HepG2 (cell line): ENCODE results near the gene PARP15. TPM values are rescaled to one million over a fixed set of nuclear protein-coding genes. Genes with fewer than 3 reads are reported as not detected.

ENCODE experiments used
- ATAC-seq: fragments of 200-7000 bp; cut with Tn5 transposase; 3 replicates; pipeline ENCODE4 v1.9.1; 2020; ENCODE audit warnings: mild to moderate bottlenecking, moderate library complexity
- BruUV-seq: library from RNA; stranded (reverse); fragments of 400-500 nt; replicated peaks from 2 replicates; lab custom pipeline; 2021; lab: Mats Ljungman, UMichigan
- CTCF ChIA-PET: fragments of 300-600 bp; formaldehyde crosslinking; extraction: SDS; loops from one replicate; lab custom pipeline; 2021; ENCODE audit warnings: low total read pairs, inconsistent platforms, low intra/inter-chr PET ratio; lab: Yijun Ruan, JAX
- POLR2A ChIA-PET: fragments of 350-600 bp; sonication (Branson Sonifier 250); formaldehyde crosslinking; loops from one replicate; lab custom pipeline; 2020; ENCODE audit warnings: antibody characterized with exemption, inconsistent platforms; lab: Yijun Ruan, JAX
- DNase-seq: peaks from one replicate; pipeline ENCODE4 v3.0.0-alpha.2; 2015; ENCODE audit warnings: low spot score
- FAIRE-seq: peaks from 3 replicates; lab custom pipeline; 2011; peaks lifted over from hg19 to GRCh38; lab: Jason Lieb, UNC
- H2AFZ ChIP-seq: one replicate; pipeline ENCODE4 v1.6.1; 2011; ENCODE audit warnings: low read length, inconsistent platforms
- H3K27ac ChIP-seq: fragments of 300-600 bp; 3 replicates; pipeline ENCODE4 v1.8.0; 2011; ENCODE audit warnings: mixed run types, mild to moderate bottlenecking, mixed read lengths, low read length, inconsistent platforms; ENCODE audit not compliant: insufficient read depth; ENCODE audit errors: extremely low read length
- H3K27me3 ChIP-seq, 2 experiments: fragments of 200-600 bp in 1 of 2; 2 replicates in 1 of 2; 3 replicates in 1 of 2; pipeline versions ENCODE4 v1.6.0 to v1.8.0; 2011; ENCODE audit warnings: low read length in 2 of 2, mild to moderate bottlenecking in 2 of 2, moderate library complexity in 2 of 2, inconsistent platforms in 1 of 2; ENCODE audit not compliant: insufficient read depth in 2 of 2, control insufficient read depth in 1 of 2
- H3K36me3 ChIP-seq, 2 experiments: fragments of 200-600 bp in 1 of 2; replicated peaks in 1 of 2; 2 replicates in 1 of 2; 3 replicates in 1 of 2; pipeline versions ENCODE4 v1.5.1 to v1.8.0; 2011; ENCODE audit warnings: low read length in 2 of 2, inconsistent platforms in 1 of 2; ENCODE audit not compliant: insufficient read depth in 2 of 2, control insufficient read depth in 1 of 2
- H3K4me1 ChIP-seq: 2 replicates; pipeline ENCODE4 v1.5.1; 2012; ENCODE audit warnings: low read length, inconsistent platforms; ENCODE audit not compliant: insufficient read depth
- H3K4me2 ChIP-seq: 2 replicates; pipeline ENCODE4 v1.6.0; 2011; ENCODE audit warnings: low read depth, low read length, inconsistent platforms
- H3K4me3 ChIP-seq, 3 experiments: fragments of 200-600 bp in 1 of 3; sonication (generic), shearing (Covaris generic) in 1 of 3; replicated peaks in 1 of 3; 2 replicates each; pipeline ENCODE4 v1.5.1; 2011 to 2016; ENCODE audit warnings: low read length in 3 of 3, inconsistent platforms in 2 of 3, low read depth in 2 of 3, mild to moderate bottlenecking in 2 of 3, control low read depth in 1 of 3, mixed read lengths in 1 of 3; ENCODE audit not compliant: insufficient read depth in 1 of 3
- H3K79me2 ChIP-seq: one replicate; pipeline ENCODE4 v1.6.1; 2011; ENCODE audit warnings: low read length, inconsistent platforms; ENCODE audit not compliant: insufficient read depth
- H3K9ac ChIP-seq: 2 replicates; pipeline ENCODE4 v1.6.0; 2011; ENCODE audit warnings: mild to moderate bottlenecking, low read depth, low read length, inconsistent platforms; ENCODE audit not compliant: insufficient read depth
- H3K9me3 ChIP-seq: 2 replicates; pipeline ENCODE4 v1.5.1; 2012; ENCODE audit warnings: mild to moderate bottlenecking, low read length
- H4K20me1 ChIP-seq: 2 replicates; pipeline ENCODE4 v1.6.0; 2011; ENCODE audit warnings: inconsistent platforms, mild to moderate bottlenecking, low read length, moderate library complexity; ENCODE audit not compliant: insufficient read depth
- THAP11 ChIP-seq: IDR thresholded peaks from 2 replicates; pipeline ENCODE4 v1.6.1; 2016; ENCODE audit warnings: missing biosample characterization, missing genetic modification reagents
- ZSCAN20 ChIP-seq: sonication (generic); formaldehyde crosslinking; IDR thresholded peaks from 2 replicates; pipeline ENCODE4 v1.4.0; 2020; ENCODE audit warnings: missing genetic modification reagents, mild to moderate bottlenecking, borderline replicate concordance
- WGBS: methylation state at CpG from one replicate; pipeline ENCODE4 v1.1.6; 2017; ENCODE audit warnings: low lambda C conversion rate; 5-methylcytosine and 5-hydroxymethylcytosine counted together
- in situ Hi-C: cut with HindIII; loops from 2 replicates; pipeline ENCODE4 v1.10.0; 2017; ENCODE audit warnings: low pct_unique_long_range_greater_than_20kb; ENCODE audit not compliant: extremely low pct_ligation_motif_present
- intact Hi-C: fragments of 100-400 bp; cut with micrococcal nuclease; formaldehyde crosslinking; loops from one replicate; pipeline ENCODE4 v1.10.0; 2022; ENCODE audit not compliant: unreplicated experiment
- polyA plus RNA-seq, 8 experiments: library from polyadenylated mRNA; depleted of rRNA in 3 of 8; stranded (reverse) in 7 of 8; unstranded in 1 of 8; fragments of >200 nt; fragmentation: Illumina TruSeq in 4 of 8; extraction: Trizol in 4 of 8; gene quantifications; 2 replicates each; pipeline versions ENCODE4 v1.2.1 to v1.2.3, GENCODE V29; 2011 to 2016; ENCODE audit warnings: low read depth in 4 of 8, missing spikeins in 1 of 8, mixed read lengths in 1 of 8; ENCODE audit not compliant: insufficient read depth in 1 of 8
- total RNA-seq, 5 experiments: library from RNA; depleted of rRNA; stranded (reverse); fragments of >200 nt; fragmentation: Illumina TruSeq; extraction: Trizol; gene quantifications; 2 replicates each; pipeline ENCODE4 v1.2.3, GENCODE V29; 2016; ENCODE audit warnings: low read depth in 1 of 5
- TF ChIP-seq, protein P1 (sequence below): sonication (generic); formaldehyde crosslinking; IDR thresholded peaks from 2 replicates; pipeline ENCODE4 v1.4.0; 2020; ENCODE audit warnings: missing genetic modification reagents; ENCODE audit errors: not compliant biosample characterization
- TF ChIP-seq, protein P2 (sequence below): sonication (generic); formaldehyde crosslinking; IDR thresholded peaks from 2 replicates; pipeline ENCODE4 v1.8.0; 2022; ENCODE audit warnings: missing genetic modification reagents, low read depth, mild to moderate bottlenecking, borderline replicate concordance
- TF ChIP-seq, protein P3 (sequence below): sonication (generic); formaldehyde crosslinking; IDR thresholded peaks from 2 replicates; pipeline ENCODE4 v1.5.0; 2020; ENCODE audit warnings: mild to moderate bottlenecking, missing genetic modification reagents
- TF ChIP-seq, protein P4 (sequence below): sonication (generic); formaldehyde crosslinking; IDR thresholded peaks from 2 replicates; pipeline ENCODE4 v1.8.1; 2023; ENCODE audit warnings: mild to moderate bottlenecking, inconsistent platforms, moderate library complexity, missing genetic modification reagents, borderline replicate concordance

PARP15 gene
- total and polyA plus RNA-seq, 2 of the 13 experiments (the other 11 are each of a cell fraction or from before 2014, with no cell fraction given) = 0.02 TPM; not detected in 1

DNA sequence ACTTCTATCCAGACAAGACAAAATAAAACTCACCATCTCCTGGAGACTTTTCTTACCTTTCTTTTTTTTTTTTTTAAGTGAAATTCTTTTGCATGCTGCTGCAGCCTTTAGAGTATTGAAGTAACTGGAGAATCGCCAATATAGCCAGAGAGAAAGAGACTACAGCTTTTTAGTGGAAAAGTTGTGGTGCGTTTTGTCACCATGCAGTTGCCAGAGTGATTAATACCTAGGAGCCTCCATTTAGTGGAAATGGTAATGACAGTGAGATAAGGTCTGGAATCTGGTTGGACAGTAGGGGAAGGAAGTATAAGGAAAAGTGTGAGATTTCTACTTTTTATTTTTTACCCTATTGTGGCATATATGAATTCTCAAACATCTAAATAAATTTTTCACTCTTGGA, 85.1 kb downstream of the PARP15 start:
- no peak overlapping the region for H3K4me2 ChIP-seq
- no peaks in the 10 kb centered on the region for H3K79me2 ChIP-seq
- no peak overlapping the region for H3K27ac ChIP-seq
- ATAC-seq = no peak
- TF ChIP-seq ZSCAN20 (CRISPR knock-in tag) (no peak), THAP11 (CRISPR knock-in tag) (no peak)
- TF ChIP-seq, protein P1, sequence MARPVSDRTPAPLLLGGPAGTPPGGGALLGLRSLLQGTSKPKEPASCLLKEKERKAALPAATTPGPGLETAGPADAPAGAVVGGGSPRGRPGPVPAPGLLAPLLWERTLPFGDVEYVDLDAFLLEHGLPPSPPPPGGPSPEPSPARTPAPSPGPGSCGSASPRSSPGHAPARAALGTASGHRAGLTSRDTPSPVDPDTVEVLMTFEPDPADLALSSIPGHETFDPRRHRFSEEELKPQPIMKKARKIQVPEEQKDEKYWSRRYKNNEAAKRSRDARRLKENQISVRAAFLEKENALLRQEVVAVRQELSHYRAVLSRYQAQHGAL (CRISPR knock-in tag) = no peak
- TF ChIP-seq, protein P2, sequence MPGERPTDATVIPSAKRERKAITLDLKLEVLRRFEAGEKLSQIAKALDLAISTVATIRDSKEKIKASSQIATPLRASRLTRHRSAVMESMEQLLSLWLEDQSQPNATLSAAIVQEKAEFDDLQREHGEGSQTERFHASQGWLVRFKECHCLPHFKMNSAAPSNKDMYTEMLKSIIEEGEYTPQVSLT (CRISPR knock-in tag) = no peak
- TF ChIP-seq, protein P3, sequence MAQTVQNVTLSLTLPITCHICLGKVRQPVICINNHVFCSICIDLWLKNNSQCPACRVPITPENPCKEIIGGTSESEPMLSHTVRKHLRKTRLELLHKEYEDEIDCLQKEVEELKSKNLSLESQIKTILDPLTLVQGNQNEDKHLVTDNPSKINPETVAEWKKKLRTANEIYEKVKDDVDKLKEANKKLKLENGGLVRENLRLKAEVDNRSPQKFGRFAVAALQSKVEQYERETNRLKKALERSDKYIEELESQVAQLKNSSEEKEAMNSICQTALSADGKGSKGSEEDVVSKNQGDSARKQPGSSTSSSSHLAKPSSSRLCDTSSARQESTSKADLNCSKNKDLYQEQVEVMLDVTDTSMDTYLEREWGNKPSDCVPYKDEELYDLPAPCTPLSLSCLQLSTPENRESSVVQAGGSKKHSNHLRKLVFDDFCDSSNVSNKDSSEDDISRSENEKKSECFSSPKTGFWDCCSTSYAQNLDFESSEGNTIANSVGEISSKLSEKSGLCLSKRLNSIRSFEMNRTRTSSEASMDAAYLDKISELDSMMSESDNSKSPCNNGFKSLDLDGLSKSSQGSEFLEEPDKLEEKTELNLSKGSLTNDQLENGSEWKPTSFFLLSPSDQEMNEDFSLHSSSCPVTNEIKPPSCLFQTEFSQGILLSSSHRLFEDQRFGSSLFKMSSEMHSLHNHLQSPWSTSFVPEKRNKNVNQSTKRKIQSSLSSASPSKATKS = no peak
- TF ChIP-seq, protein P4, sequence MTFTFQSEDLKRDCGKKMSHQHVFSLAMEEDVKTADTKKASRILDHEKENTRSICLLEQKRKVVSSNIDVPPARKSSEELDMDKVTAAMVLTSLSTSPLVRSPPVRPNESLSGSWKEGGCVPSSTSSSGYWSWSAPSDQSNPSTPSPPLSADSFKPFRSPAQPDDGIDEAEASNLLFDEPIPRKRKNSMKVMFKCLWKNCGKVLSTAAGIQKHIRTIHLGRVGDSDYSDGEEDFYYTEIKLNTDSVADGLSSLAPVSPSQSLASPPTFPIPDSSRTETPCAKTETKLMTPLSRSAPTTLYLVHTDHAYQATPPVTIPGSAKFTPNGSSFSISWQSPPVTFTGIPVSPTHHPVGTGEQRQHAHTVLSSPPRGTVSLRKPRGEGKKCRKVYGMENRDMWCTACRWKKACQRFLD (CRISPR knock-in tag) = no peak
- H3K9ac ChIP-seq = no peak overlapping the region
- intact Hi-C loops (no loop called here), in situ Hi-C loops (no loop called here)
- ChIA-PET CTCF (no interaction called here), POLR2A (no interaction called here)
- H3K36me3 ChIP-seq = no peaks in the 10 kb centered on the region
- no TSS peak for BruUV-seq
- no peaks in the 10 kb centered on the region for H4K20me1 ChIP-seq
- WGBS = 36% methylated on average over 2 of the region's 2 CpGs
- H3K4me3 ChIP-seq = no peak overlapping the region
- no peaks in the 10 kb centered on the region for H3K9me3 ChIP-seq
- FAIRE-seq = no peak
- no peaks in the 10 kb centered on the region for H3K4me1 ChIP-seq
- no peak overlapping the region for H2AFZ ChIP-seq
- peaks cover 0 to 21% of the 10 kb centered on the region in 2 experiments; a peak in 2 of 5 replicates for H3K27me3 ChIP-seq
- DNase-seq = no peak
